ENCODE results near the gene PIP5K1A. TPM values are rescaled to one million over a fixed set of nuclear protein-coding genes. Genes with fewer than 3 reads are reported as not detected.

The PIP5K1A gene
- total and polyA plus RNA-seq, 9 of the 15 experiments (the other 6 are each of a cell fraction or from before 2014, with no cell fraction given) = 1.9 to 42.4 (median 18.8) TPM

DNA sequence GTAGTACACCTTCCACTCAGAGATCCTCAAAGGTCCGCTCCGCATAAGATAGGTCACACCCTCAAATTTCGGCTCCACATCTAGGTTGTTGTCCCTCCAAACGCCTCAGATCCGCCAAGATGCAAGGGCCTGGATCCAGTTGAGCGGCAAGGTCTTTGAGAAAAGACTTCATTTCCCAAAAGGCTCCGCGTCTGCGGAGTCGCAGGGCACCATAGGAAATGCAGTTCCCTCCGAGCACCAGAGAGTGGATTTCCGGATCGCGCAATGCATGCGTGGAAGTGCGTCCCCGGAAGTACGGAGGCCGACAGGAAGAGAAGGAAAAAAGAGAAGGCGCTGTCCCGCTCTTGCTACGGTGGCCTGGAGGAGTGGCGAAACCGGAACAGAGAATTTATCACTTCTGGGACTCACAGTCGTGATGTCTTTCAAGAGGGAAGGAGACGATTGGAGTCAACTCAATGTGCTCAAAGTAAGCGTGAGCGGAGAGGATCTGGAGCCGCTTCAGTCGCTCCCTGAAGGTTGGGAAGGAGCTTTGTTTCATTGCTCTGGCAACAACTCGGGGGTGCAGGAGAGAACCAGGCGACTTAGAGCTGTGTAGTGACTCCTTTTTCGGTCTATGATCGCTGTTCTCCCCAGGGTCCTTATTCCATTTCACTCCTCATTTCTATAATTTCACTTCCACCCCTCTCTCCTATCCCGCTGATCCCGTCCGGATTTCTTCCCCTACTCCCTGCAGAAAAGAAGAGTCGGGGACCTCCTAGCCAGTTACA, 32.4 kb upstream of the PIP5K1A start, which contains the start of the genes LYSMD1 and SCNM1 (continued):
- no peak for TF ChIP-seq KAT8 (IDR thresholded peaks at IDR 0.05; ENCODE audit: low read depth)
- TF ChIP-seq, protein P1, sequence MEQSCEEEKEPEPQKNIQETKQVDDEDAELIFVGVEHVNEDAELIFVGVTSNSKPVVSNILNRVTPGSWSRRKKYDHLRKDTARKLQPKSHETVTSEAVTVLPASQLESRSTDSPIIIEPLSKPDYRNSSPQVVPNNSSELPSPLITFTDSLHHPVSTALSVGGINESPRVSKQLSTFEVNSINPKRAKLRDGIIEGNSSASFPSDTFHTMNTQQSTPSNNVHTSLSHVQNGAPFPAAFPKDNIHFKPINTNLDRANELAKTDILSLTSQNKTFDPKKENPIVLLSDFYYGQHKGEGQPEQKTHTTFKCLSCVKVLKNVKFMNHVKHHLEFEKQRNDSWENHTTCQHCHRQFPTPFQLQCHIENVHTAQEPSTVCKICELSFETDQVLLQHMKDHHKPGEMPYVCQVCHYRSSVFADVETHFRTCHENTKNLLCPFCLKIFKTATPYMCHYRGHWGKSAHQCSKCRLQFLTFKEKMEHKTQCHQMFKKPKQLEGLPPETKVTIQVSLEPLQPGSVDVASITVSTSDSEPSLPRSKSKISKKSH (CRISPR knock-in tag; IDR thresholded peaks at IDR 0.05) = no peak
- TF ChIP-seq, protein P2, sequence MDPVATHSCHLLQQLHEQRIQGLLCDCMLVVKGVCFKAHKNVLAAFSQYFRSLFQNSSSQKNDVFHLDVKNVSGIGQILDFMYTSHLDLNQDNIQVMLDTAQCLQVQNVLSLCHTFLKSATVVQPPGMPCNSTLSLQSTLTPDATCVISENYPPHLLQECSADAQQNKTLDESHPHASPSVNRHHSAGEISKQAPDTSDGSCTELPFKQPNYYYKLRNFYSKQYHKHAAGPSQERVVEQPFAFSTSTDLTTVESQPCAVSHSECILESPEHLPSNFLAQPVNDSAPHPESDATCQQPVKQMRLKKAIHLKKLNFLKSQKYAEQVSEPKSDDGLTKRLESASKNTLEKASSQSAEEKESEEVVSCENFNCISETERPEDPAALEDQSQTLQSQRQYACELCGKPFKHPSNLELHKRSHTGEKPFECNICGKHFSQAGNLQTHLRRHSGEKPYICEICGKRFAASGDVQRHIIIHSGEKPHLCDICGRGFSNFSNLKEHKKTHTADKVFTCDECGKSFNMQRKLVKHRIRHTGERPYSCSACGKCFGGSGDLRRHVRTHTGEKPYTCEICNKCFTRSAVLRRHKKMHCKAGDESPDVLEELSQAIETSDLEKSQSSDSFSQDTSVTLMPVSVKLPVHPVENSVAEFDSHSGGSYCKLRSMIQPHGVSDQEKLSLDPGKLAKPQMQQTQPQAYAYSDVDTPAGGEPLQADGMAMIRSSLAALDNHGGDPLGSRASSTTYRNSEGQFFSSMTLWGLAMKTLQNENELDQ (CRISPR knock-in tag; IDR thresholded peaks at IDR 0.05; ENCODE audit: borderline replicate concordance) = no peak
- TF ChIP-seq SLC30A9 (CRISPR knock-in tag; IDR thresholded peaks at IDR 0.05) = no peak
- TF ChIP-seq, protein P3, sequence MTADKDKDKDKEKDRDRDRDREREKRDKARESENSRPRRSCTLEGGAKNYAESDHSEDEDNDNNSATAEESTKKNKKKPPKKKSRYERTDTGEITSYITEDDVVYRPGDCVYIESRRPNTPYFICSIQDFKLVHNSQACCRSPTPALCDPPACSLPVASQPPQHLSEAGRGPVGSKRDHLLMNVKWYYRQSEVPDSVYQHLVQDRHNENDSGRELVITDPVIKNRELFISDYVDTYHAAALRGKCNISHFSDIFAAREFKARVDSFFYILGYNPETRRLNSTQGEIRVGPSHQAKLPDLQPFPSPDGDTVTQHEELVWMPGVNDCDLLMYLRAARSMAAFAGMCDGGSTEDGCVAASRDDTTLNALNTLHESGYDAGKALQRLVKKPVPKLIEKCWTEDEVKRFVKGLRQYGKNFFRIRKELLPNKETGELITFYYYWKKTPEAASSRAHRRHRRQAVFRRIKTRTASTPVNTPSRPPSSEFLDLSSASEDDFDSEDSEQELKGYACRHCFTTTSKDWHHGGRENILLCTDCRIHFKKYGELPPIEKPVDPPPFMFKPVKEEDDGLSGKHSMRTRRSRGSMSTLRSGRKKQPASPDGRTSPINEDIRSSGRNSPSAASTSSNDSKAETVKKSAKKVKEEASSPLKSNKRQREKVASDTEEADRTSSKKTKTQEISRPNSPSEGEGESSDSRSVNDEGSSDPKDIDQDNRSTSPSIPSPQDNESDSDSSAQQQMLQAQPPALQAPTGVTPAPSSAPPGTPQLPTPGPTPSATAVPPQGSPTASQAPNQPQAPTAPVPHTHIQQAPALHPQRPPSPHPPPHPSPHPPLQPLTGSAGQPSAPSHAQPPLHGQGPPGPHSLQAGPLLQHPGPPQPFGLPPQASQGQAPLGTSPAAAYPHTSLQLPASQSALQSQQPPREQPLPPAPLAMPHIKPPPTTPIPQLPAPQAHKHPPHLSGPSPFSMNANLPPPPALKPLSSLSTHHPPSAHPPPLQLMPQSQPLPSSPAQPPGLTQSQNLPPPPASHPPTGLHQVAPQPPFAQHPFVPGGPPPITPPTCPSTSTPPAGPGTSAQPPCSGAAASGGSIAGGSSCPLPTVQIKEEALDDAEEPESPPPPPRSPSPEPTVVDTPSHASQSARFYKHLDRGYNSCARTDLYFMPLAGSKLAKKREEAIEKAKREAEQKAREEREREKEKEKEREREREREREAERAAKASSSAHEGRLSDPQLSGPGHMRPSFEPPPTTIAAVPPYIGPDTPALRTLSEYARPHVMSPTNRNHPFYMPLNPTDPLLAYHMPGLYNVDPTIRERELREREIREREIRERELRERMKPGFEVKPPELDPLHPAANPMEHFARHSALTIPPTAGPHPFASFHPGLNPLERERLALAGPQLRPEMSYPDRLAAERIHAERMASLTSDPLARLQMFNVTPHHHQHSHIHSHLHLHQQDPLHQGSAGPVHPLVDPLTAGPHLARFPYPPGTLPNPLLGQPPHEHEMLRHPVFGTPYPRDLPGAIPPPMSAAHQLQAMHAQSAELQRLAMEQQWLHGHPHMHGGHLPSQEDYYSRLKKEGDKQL (CRISPR knock-in tag; IDR thresholded peaks at IDR 0.05; ENCODE audit: borderline replicate concordance) = no peak
- TF ChIP-seq, protein P4, sequence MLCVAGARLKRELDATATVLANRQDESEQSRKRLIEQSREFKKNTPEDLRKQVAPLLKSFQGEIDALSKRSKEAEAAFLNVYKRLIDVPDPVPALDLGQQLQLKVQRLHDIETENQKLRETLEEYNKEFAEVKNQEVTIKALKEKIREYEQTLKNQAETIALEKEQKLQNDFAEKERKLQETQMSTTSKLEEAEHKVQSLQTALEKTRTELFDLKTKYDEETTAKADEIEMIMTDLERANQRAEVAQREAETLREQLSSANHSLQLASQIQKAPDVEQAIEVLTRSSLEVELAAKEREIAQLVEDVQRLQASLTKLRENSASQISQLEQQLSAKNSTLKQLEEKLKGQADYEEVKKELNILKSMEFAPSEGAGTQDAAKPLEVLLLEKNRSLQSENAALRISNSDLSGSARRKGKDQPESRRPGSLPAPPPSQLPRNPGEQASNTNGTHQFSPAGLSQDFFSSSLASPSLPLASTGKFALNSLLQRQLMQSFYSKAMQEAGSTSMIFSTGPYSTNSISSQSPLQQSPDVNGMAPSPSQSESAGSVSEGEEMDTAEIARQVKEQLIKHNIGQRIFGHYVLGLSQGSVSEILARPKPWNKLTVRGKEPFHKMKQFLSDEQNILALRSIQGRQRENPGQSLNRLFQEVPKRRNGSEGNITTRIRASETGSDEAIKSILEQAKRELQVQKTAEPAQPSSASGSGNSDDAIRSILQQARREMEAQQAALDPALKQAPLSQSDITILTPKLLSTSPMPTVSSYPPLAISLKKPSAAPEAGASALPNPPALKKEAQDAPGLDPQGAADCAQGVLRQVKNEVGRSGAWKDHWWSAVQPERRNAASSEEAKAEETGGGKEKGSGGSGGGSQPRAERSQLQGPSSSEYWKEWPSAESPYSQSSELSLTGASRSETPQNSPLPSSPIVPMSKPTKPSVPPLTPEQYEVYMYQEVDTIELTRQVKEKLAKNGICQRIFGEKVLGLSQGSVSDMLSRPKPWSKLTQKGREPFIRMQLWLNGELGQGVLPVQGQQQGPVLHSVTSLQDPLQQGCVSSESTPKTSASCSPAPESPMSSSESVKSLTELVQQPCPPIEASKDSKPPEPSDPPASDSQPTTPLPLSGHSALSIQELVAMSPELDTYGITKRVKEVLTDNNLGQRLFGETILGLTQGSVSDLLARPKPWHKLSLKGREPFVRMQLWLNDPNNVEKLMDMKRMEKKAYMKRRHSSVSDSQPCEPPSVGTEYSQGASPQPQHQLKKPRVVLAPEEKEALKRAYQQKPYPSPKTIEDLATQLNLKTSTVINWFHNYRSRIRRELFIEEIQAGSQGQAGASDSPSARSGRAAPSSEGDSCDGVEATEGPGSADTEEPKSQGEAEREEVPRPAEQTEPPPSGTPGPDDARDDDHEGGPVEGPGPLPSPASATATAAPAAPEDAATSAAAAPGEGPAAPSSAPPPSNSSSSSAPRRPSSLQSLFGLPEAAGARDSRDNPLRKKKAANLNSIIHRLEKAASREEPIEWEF (CRISPR knock-in tag; IDR thresholded peaks at IDR 0.05) = no peak
- TF ChIP-seq SIRT6 (IDR thresholded peaks at IDR 0.05; ENCODE audit: low read depth, low read length) = no peak

All from K562 (cell line).